ENCODE data around the gene NDUFB5.
"Not testable (repeated sequence)": the region's sequence is repeated elsewhere in the genome, so short reads cannot be mapped to it uniquely, and the experiment has no call there.

GRCh38 chr3:179643837-179644236 lies 39.2 kb downstream of the NDUFB5 start:
- not testable (repeated sequence) for TF ChIP-seq POLR2A, CTCF (IDR thresholded peaks at IDR 0.05)

Measured in thyroid gland (tissue), 4 donors.